Activated T-cell treated with anti-CD3 and anti-CD28 coated beads for 48 hours (primary cell): ENCODE measurements around the gene NDUFA6.

ENCODE experiments used
- DNase-seq: peaks from one replicate; pipeline ENCODE4 v3.0.0-alpha.2; 2020; ENCODE audit warnings: low read depth

Gene NDUFA6

GRCh38 chr22:42070517-42071422 is 19.8 kb downstream of the NDUFA6 start, which contains the start of gene NAGA:
TSS of gene NAGA (minus strand) at chr22:42070812. CDS start at chr22:42070297, 515 bp downstream.
- peak; percentile 90 for DNase-seq

- DNase-seq, result no peak
These were observed 20.6 kb downstream of the NDUFA6 start for GRCh38 chr22:42069801-42070516.

- no peak for DNase-seq
These were observed 22.3 kb downstream of the NDUFA6 start for GRCh38 chr22:42068291-42068690.

GRCh38 chr22:42067671-42068251 is 22.8 kb downstream of the NDUFA6 start:
- DNase-seq, result no peak

GRCh38 chr22:42066937-42067336 is 23.6 kb downstream of the NDUFA6 start:
- DNase-seq, result no peak

GRCh38 chr22:42066126-42066761 is 24.3 kb downstream of the NDUFA6 start:
- DNase-seq, result no peak

- no peak for DNase-seq
These were observed 25.0 kb downstream of the NDUFA6 start for GRCh38 chr22:42065438-42066125.

- no peak for DNase-seq
These were observed 25.9 kb downstream of the NDUFA6 start for GRCh38 chr22:42064629-42065028.

- no peak for DNase-seq
These were observed 27.9 kb downstream of the NDUFA6 start for GRCh38 chr22:42062506-42063170.

- DNase-seq, result no peak
These were observed 29.5 kb downstream of the NDUFA6 start for GRCh38 chr22:42061041-42061440.

- no peak for DNase-seq
These were observed 30.1 kb downstream of the NDUFA6 start for GRCh38 chr22:42060489-42060888.

GRCh38 chr22:42056757-42057511 is 33.6 kb downstream of the NDUFA6 start:
- DNase-seq, result no peak

- DNase-seq, result no peak
These were observed 37.8 kb downstream of the NDUFA6 start for GRCh38 chr22:42052765-42053164.

- no peak for DNase-seq
These were observed 39.9 kb downstream of the NDUFA6 start for GRCh38 chr22:42050641-42051180.

- DNase-seq, result no peak
These were observed 48.8 kb downstream of the NDUFA6 start for GRCh38 chr22:42041784-42042183.

GRCh38 chr22:42039271-42039670 is 51.3 kb downstream of the NDUFA6 start:
- DNase-seq, result no peak
